ENCODE data around the gene PIPOX.

PIPOX gene

GRCh38 chr17:29102741-29103181 is 59.8 kb downstream of the PIPOX start:
- no peak for DNase-seq

GRCh38 chr17:29103341-29103740 is 60.4 kb downstream of the PIPOX start:
- DNase-seq = no peak

Data from effector CD4-positive, alpha-beta T cell (primary cell).